NCI-H446 treated with DMSO at 0.1 percent for 48 hours (cell line): ENCODE data around the gene FOXRED1.
"Not testable (repeated sequence)": the region's sequence is repeated elsewhere in the genome, so short reads cannot be mapped to it uniquely, and the experiment has no call there.

ENCODE experiments used
- DNase-seq: peaks from one replicate; lab custom pipeline; 2025; lab: John Stamatoyannopoulos, UW

The FOXRED1 gene

DNA sequence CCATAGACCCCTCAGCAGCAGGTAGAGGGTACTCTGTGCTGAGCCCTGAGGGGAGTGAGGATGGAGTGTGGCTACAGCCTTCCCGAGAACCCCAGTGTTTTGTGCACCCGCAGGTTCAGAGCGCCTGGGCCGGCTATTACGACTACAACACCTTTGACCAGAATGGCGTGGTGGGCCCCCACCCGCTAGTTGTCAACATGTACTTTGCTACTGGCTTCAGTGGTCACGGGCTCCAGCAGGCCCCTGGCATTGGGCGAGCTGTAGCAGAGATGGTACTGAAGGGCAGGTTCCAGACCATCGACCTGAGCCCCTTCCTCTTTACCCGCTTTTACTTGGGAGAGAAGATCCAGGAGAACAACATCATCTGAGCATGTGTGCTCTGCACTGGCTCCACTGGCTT lies 8.4 kb downstream of the FOXRED1 start:
- no peak for DNase-seq

DNA sequence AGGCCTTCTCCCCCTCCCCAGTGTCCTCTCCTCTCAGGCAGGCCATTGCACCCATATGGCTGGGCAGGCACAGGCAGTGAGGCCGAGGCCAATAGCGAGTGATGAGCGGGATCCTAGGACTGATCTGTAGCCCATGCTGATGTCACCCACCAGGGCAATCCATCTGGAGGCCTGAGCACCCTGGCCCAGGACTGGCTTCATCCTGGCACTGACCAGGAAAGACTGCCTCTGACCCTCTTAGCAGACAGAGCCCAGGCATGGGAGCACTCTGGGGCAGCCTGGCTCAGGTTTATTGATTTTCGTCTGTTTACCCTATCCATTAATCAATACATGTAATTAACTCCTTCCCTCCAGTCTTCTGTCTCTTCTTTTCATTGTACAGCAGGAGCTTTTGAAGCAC lies 8.8 kb downstream of the FOXRED1 start:
- no peak for DNase-seq

DNA sequence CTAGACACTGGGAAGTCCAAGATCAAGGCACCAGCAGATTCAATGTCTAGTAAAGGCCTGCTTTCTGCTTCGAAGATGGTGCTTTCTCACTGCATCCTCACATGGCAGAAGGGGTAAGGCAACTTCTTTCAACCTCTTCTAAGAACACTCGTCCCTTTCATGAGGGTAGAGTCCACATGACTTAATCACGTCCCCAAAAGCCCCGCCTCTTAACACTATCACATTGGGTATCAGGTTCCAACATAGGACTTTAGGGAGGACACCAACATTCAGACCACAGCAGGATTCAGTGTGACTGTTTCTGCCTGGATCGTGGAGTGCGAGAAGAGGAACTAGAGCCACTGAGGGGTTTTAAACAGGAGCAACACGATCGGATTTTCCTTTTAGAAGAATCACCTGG lies 10.2 kb downstream of the FOXRED1 start:
- no peak for DNase-seq

DNA sequence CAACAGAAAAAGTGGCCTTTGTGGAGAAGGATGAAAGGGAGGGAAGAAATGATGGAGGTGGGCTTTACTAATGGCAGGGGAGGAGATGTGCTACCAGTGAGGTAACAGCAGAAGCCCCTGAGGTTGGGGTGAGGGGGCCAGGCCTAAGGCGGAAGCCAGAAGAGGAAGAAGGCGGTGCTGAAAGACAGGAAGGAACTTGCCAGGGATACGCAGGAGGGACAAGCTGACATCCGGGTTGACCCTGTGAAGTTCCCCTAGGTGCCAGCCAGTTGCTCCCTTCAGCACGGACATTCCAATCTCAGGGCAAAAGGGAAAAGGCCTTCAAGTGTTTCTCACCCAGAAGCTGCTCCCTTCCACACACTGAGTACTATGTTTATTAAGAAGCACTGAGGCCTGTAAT lies 11.6 kb downstream of the FOXRED1 start:
- no peak for DNase-seq

DNA sequence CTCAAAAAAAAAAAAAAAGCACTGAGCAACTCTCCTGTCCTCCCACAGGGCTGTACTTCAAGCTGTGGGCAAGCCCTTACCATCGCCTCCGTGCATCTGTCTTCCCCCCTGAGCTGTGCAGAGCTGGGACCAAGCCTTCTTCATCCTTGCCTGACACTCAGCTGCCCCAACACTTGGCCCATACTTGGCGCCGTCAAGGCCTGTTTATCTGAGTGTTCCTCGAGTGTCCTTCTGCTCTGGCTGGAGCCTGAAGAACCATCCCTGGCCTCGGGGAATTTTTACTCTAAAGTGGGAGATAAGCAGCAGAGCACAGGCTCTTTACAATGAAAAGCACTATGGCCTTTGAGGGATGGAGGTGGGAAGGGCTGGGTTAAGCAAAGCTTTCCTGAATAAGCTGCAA lies 12.3 kb downstream of the FOXRED1 start:
- DNase-seq: no peak

DNA sequence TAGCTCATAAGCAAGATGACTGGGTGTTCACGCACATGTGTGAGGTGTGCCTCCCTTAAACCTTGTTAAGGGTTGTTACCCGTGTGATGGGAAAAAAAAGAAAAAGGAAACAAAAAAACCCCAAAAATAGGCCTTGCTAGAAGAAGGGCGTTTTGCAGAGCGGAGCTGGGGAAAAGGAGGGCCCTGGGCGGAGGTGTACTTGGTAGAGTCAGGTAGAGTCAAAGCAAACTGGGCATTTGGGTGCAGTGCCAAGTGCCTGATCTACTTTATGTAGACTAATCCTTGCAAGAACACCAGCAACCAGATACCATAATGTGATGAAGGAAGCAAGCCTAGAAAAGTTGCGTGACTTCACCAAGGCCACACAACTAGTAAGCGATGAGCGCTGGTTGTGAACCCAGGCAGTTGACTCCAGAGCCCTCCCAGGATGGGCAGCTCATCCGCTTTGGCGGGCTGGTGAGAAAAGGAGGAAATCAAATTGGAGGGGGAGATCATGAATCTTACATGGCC lies 12.8 kb downstream of the FOXRED1 start:
- no peak for DNase-seq

DNA sequence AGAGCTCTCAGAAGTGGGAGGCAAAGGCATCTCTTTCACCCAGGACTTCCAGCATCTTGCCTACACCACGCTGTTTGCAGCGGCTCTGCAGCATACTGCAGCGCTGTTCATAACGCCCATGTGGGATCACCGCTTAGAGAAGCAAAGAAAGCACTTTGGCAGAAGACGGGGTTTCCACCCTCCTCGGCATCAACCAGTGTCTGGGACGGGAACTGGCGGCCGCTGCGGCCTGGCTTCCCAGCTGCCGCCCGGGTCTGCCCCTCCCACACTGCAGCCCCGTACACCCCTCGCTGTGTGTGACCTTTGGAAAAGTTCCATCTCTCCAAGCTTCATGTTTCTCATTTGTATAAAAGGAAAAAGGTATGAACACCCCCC lies 13.4 kb downstream of the FOXRED1 start:
- DNase-seq: no peak

DNA sequence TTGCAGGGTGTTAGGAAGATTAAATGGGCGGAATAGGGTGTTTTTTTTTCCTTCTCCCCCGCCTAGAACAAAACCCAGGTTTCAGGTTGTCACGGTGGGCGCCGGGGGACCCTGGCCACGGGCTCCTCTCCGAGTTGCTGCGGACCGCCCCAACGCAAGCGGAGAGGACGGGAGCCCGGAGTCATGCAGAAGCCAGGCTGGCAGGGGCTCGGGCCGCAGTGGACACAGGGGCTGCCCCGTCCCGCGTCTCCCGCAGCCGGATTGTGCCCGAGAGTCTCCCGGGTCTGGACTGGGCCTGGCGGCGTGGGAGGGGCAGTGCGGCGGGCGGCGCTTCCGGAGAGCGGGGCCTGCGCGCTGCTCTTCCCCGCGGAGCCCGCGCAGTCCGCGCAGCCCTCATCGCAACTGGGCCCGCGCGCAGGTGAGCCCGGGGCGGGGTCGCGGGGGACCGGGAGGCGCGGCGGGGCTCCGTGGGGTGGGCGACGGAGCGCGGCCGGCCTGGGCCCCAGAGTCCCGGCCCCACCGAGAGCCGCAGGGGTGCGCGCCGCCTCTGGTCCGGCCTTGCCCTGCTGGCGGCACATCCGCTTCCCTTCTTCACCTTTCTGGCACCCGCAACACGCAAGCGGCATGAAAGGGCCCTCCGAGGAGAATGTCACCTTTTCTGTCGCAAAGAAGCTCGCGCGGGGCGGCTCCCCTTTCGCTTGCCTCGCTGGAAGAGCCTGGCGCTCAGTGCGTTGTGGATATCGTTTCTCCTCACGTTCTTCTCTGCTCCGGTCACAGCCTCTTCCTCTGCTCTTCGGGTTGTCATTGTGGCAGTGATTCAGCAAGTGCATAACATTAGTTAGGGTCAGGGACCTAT lies 14.0 kb downstream of the FOXRED1 start, which contains the start of gene TIRAP:
Gene TIRAP, plus strand, starts transcription at position 358 of the 856 bp plus-strand sequence. CDS start 7,802 bp downstream, outside the sequence.
- no peak for DNase-seq

DNA sequence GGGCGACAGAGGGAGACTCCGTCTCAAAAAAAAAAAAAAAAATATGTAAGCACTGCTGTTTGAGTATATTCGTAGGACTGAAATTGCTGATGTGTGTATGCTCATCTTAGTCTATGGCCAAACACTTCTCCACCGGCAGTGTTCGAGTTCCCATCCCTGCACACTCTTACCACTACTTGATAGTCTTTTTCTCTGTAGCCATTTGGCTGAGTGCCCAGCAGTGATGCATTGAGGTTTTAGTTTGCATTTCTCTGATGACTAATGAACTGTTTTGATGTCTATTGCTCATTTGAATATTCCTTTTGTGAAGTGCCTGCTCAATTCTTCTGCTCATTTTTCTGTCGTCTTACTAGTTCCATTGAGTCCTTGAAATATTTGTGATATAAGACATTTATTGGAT lies 15.9 kb downstream of the FOXRED1 start:
- peak; percentile 65 for DNase-seq

DNA sequence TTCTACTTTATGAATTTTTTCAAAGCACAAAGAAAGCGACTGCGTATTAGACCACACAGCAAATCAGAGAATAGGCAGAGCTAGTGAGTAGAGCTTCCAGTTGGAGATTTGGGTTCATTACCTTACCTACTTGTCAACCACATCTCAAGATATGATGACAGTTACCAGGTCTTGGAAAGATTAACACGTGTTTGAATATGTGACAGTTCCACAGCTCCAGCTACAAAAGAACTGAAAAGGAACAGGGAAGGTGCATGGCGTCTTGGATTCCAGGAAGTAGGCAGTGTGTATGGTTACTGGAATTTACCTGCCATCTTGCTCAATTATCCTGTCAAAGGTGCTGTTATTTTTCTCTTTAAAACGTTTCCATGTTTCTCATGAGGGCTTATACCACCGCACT lies 19.3 kb downstream of the FOXRED1 start:
- no peak for DNase-seq

DNA sequence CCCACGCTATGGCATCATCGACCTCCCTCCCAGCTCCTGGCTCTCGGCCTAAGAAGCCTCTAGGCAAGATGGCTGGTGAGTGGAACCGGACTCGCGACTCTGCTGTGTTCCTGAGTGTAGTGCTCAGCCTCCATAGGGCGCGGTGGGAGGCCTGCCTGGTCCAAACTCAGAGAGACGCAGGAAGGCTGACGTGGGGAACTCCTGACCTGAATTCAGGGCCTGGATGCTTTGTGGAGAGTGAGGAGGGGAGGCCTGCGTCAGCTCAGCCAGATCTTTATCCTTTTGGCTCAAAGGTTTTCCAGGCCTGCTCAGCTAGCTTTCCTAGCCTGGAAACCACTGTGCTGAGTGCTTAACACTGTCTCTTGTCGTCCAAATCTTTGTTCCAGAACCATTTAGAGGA lies 21.9 kb downstream of the FOXRED1 start:
- no peak for DNase-seq

DNA sequence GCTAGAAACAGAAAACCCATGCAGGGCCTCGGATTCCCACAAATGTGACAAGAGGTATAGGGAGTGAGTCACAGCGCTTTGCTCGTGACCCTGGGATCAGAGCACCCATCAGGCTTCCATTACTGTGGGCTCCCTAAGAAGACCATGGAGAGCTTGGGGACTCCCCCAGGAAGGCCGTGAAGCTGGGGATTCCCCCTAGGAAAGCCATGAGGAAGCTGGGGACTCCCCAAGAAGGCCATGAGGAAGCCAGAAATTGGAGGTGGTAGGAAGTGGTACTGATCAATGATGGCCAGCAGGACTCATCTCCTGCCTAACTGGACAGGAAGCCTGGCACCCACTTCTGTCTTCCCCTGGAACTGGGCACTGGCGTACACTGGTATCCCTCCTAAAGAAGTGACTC lies 24.8 kb downstream of the FOXRED1 start:
- DNase-seq: no peak

DNA sequence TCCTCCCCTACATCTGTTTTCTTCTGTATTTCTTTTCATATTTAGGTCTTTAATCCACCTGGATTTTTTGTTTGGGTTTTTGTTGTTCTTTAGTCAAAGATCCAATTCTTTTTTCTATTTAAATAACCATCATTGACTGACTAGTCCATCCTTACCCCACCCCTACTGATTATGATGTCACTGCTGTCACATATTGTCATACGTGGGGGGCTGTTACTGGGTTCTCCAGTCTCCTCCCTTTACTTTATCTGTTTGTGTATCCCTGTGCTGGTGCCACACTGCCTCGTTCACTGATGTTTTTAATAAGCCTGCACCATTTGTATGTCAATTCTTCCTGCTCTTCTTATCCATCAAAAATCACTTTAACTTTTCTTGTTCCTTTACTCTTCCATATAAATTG lies 28.1 kb downstream of the FOXRED1 start:
- DNase-seq: no peak

DNA sequence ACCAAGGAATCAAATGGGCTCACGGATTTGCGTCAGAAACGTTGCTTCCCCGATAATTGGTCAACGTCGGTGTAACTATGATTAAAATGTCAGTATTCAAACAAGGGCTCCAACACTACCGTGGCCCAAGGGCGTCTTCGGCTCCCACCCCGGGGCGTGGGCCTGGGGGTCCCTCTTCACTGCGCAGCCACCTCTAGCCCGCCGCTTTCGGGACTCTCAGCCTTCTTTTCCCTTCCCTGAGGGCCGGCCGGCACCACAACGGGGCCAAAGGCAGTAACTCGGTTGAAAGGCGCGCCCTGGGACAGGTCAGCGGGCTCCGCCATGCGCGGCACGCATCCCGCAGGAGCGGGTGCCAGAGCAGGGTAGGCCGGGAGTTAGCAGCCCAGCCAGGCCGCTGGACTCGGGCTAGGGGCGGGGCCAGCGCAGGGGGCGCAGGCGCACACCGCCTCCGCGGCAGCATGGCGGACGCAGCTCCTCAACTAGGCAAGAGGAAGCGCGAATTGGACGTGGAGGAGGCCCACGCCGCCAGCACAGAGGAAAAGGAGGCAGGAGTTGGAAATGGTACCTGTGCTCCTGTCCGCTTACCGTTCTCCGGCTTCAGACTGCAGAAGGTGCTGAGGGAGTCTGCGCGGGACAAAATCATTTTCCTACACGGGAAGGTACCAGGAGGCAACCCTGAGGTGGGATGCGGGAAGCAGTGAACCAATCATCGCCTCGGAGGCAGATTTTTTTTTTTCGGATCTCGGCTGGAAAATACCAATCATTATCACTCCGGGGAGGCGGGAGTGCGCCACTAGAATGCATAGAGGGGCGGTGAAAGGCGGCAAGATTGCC lies 34.9 kb downstream of the FOXRED1 start, which contains the start of gene DCPS:
Gene DCPS, plus strand, starts transcription at position 438 of the 834 bp plus-strand sequence. Its CDS starts 21 bp downstream, at position 459.
- DNase-seq: peak; percentile 86

DNA sequence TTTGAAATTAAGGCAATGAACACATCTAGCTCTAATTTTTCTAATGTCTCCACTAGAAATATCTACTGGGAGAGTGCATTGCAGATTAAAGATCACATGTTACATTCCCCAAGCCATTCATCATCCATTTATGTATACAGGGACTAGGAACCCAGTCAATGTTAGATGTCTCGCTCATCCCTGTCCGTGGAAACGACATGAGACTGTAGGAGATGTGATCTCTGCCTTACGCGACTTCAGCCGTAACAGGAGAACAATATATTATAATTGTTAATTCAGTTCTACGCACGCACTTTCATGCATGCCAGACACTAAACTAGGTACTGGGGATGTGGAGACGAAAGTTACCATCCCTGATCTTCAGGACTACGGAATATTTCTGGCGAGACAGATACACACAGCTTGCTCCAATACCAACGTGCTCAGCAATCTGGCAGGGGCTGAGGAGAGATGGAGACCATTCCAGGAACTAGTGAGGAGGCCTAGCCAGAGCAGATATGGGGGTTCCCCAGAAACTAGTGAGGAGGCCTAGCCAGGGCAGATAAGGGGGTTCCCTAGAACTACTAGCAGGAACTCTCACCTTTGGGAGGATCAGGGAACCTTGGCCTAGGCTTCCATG lies 35.6 kb downstream of the FOXRED1 start:
- DNase-seq: peak; percentile 46

DNA sequence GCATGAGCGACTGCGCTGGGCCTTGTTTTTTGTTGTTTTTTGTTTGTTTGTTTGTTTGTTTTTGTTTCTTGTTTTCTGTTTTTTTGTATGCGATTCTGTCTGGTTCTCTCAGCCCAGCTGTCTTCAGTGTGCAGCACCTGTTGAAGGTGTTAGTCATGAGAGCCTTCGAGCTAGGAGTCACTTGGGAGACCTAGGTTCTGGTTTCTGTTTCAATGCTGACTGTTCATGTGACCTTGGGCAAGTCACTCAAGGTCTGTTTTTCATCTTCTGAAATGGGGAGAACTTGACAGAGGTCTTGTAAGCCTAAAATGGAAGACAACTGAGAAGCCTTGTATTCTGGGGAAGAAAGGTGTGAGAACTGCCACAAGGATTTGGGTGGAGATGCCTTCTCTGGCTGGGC lies 36.7 kb downstream of the FOXRED1 start:
- DNase-seq: no peak

DNA sequence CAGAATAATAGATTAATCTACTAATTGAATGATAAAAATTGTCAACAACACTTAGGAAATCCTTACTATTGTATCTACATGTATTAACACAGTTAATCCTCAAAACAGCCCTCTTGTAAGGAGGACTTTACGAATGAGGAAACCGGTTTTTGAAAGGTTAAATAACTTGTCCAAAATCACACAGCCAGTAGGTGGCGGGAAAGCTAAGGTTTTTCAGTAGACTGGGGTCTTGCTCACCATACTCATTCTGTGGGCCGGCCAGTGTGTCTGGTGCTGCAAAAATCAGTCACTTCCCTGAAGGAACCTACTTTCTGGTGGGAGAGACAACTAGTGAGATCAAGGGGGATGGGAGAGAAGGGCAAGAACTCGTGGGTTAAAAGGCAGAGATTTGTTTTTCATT lies 38.8 kb downstream of the FOXRED1 start:
- peak; percentile 8 for DNase-seq

DNA sequence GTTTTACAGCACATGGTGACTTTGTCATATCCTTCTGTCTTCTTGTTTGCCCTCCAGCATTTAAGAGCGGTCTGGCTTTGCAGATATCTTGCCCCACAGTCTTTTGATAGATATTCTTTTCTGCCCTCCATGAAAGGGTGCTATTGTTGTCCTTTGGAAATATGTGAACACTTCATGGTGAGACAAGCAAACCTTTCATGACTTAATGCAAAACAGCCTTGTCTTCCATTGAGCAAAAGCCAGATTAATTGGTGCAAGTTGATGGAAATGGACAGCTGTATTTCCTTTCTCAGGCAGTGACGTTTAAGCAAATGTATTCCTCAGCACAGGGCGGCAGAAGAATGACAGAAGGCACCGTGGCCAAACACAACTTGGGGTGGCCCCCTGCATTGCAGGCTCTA lies 39.3 kb downstream of the FOXRED1 start:
- no peak for DNase-seq

DNA sequence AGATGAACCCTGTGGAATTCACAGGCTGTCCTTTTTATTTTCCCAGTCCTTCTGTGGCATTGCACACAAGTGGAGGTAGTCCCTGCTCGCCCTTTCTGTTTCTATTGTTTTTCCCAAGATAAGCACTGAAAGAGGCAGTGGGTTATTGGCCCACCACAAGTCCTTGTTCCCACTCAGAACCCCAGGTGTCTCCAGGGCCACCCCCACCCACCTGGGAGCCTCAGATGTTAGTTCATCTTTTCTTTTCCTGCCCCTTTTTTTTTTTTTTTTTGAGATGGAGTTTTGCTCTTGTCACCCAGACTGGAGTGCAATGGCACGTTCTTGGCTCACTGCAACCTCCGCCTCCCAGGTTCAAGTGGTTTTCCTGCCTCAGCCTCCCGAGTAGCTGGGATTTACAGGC lies 39.8 kb downstream of the FOXRED1 start:
- DNase-seq: not testable (repeated sequence)

DNA sequence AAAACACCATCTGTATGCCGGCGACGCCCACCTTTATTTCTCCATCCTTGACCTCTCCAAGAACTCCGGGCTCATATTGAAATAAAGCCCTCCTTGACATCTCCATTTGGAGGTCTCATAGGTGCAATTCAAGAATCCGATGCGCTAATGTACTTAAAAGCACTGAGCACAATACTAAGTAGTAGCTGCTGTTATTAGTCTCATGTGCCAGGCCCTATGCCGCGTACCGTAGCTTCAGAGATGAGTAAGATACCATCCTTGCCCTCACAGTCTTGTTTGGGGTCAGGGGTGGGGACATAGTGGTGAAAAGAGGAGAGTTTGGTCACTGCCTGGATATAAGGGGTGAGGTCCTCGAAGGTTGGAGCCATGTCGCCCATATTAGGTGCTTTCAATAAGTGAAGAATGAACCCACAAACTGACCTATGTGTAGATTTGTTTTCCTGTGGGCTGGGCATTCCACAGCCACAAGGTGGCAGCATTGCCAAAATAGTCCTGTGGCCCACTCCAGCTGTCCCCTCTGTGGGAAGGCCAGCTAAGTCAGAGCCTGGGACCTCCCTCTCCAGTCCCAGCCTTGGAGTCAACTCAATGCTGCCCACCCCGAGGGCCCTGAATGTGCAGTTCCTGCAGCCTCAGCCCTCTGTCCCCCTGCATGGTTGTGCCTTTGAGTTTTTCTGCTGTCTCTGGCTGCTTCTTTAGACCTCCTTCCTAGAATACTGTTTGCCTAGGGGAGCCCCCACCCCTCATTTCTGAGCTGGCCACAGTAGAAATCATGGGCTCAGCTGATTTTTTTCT lies 41.4 kb downstream of the FOXRED1 start:
- peak; percentile 11 for DNase-seq

DNA sequence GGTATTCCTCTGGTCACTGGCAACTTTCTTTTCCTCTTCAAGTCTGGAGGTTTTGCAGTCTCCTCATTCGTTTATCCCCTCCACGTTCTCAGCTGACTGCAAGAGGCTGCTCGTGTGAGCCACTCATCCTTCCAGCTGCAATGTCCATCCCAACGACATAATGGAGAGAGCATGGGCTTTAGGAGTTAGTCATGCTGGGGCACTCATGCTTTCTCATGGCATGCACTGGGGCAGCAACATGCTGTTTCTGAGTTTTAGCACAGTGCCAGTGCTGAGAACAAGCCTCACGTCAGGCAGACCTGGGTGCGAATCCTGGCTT lies 42.0 kb downstream of the FOXRED1 start:
- no peak for DNase-seq
